Stimulated activated CD4-positive, alpha-beta T cell treated with anti-CD3 and anti-CD28 coated beads, Interleukin-4, amount 100 ng/mL, for 24 hours (primary cell): Measurements from ENCODE around the gene TTC38.
A peak's percentile ranks its signal among the peaks of the same experiment; 100 is the strongest.

Source experiments
- DNase-seq: peaks from one replicate; pipeline ENCODE4 v3.0.0-alpha.2; 2020

TTC38 gene

DNA sequence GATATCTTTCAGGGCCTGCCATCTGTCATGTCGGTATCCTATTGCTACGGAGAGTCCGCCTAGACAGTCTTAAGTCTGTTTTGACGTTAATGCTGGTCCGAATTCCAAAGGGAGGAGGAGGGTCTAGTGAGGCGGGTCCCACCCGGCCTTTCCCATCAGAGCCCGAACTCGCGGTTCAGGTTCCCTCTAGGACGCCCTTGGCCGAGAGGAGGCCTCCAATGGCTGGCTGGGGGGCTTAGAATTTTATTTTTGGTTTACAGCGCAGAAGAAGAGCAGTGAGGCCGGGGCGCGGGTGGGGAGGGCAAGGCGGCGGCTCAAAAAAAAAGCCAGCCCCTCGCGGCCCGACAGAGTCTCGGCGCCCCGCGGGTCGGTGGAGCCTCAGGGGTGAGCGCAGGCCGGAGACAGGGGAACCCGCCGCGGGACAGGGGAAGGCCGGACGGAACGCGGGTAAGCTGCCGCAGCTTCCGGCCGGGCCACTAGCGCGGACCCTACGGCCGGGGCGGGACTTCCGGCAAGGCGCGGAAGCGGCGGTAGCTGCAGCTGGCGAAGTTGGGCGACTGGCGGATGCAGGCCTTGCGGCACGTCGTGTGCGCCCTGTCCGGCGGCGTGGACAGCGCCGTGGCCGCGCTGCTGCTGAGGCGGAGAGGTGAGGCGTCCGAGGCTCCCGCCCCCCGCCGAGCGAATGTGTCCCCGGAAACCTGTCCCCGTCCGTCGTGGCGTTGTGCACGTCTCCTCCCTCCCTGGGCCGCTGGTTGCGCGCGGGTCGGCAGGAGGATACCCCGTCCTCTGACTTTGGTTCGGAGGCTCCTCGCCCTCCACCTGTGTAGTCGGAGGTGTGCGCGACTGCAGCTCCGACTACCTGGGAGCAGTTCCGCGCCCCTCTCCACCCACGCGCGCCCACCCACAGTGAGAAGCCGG is 67.7 kb downstream of the TTC38 start, which contains the start of gene TRMU:
Gene TRMU, plus strand, starts transcription at position 514 of the 918 bp plus-strand sequence. Its CDS starts 51 bp downstream, at position 565.
- DNase-seq: peak; percentile 76

DNA sequence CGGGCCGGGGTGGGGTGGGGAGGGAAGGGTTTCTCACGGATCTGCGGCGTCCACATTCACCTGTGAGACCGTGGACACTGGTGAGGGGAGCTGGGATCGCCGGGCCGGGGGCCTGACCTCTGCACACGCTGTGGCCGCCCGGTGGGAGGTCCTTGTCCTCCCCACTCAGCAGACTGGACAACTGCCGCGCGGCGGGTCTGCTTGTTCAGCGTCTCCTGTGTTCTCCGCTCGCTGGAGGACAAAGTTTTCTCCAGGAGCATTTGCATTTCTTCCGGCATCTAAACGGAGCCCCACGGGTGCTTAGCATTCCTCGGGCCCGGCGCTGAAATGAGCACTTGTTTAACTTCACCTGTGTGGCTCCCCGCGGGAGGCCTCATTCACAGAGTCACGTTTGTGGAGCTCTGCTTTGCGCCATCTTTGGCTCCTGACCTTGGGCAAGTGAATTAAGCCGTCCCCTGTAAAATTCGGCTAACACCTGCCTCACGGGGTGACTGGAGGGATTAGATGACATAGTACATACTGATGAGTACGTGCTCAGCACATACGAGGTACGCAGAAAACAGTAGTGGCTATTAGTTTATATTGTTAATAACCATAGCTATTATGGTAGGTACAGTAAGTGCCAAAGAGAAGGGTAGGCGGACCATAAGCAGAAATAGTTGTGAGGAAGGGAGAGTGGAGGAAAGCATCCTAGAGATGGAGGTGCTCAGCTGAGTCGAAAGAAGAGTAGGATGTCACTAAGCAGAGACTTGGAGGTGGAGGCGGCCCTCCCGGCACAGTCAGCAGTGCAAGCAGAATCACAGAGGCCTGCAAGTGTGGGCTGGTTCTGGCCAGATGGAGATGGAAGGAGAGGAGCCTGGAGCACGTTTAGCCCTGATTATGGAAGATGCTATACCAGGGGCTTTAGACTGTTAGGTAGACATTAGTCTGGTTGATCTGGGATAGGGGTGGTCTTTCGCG is 68.6 kb downstream of the TTC38 start:
- DNase-seq: peak; percentile 11

DNA sequence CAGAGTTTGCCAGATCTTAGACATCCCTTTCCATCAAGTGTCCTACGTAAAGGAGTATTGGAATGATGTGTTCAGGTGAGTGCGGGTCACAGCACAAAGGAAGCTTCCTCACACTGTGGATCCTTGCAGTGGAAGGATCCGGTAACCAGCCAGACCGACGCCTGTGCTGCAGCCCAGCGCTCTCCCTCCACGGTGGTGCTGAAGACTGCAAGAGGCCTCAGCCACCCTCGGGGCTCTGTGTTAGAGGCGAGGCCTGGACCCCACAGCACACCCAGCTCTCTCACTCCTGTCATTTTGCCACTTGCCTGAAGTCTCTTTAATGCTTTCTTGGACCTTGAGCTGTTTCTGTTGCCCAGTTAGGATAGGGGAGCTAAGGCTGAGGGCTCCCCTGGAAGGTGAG is 70.1 kb downstream of the TTC38 start:
- DNase-seq: no peak

DNA sequence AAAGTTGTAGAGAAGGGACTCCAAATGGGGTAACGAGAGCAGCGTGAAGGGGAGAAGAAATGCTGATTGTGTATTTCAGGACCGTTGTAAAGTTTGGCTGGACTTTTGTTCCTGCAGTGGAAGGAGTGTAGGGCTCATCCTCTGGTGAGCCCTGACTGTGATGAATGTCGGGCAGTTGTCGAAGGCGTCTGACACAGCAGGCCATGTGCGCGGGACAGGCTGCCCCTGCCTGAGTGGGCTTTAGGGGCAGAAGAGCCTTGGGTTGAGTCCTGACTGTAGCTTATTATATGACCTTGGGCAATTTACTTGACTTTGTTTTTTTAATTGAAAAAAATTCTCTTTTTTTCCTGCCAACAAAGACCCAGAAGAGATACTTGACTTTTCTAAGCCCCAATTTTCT is 70.8 kb downstream of the TTC38 start:
- no peak for DNase-seq

DNA sequence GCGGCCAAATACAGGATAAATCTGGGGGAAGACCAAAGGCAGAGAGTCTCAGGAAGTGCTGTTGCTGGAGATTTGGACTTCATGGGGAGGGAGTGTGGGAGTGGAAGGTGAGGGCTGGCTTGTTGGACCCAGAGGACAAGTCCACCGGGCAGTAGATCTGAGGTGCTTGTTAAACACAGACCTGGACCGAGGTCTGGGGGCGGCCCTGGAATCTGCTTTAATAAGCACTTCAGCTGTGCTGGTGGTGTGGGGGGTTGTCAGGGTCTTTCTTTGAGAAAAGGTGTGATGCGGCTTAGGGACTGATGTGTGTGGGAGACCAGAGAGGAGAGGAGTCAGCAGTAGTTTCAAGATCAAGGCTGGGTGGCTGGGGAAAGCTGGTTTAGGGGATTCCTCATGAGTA is 72.1 kb downstream of the TTC38 start:
- DNase-seq: no peak

- DNase-seq: no peak
Observed at GRCh38 chr22:46340676-46341075, 72.9 kb downstream of the TTC38 start.
